T follicular helper cell (primary cell): Measurements from ENCODE around the gene PRPF18.

Source experiments
- DNase-seq: peaks from one replicate; pipeline ENCODE4 v3.0.0-alpha.2; 2020; ENCODE audit warnings: low read depth

Gene PRPF18

GRCh38 chr10:13669182-13669855 is 82.6 kb downstream of the PRPF18 start:
- no peak for DNase-seq

GRCh38 chr10:13669901-13670300 is 83.1 kb downstream of the PRPF18 start:
- DNase-seq, result no peak

GRCh38 chr10:13670311-13670710 is 83.5 kb downstream of the PRPF18 start:
- DNase-seq, result no peak

- DNase-seq, result no peak
Observed at GRCh38 chr10:13671904-13672303, 85.1 kb downstream of the PRPF18 start.

- no peak for DNase-seq
Observed at GRCh38 chr10:13672548-13672947, 85.8 kb downstream of the PRPF18 start.

- DNase-seq, result no peak
Observed at GRCh38 chr10:13673156-13673555, 86.4 kb downstream of the PRPF18 start.

GRCh38 chr10:13674645-13675588 is 88.2 kb downstream of the PRPF18 start:
- no peak for DNase-seq

GRCh38 chr10:13678101-13678843 is 91.5 kb downstream of the PRPF18 start:
- DNase-seq, result no peak
